OCI-LY7 (cell line): ENCODE results near the gene MID1. TPM values are rescaled to one million over a fixed set of nuclear protein-coding genes. Genes with fewer than 3 reads are reported as not detected.

Experiments
- BruUV-seq: library from RNA; stranded (reverse); fragments of 400-500 nt; replicated peaks from 2 replicates; lab custom pipeline; 2021; lab: Mats Ljungman, UMichigan
- CTCF ChIA-PET: fragments of 300-600 bp; sonication (Branson Sonifier 250); formaldehyde crosslinking; loops from one replicate; lab custom pipeline; 2022; ENCODE audit warnings: antibody characterized with exemption; ENCODE audit not compliant: unreplicated experiment; lab: Charles Lee
- POLR2A ChIA-PET: fragments of 300-600 bp; sonication (Branson Sonifier 250); formaldehyde crosslinking; loops from one replicate; lab custom pipeline; 2022; ENCODE audit warnings: antibody characterized with exemption; lab: Charles Lee
- DNase-seq: peaks from one replicate; pipeline ENCODE4 v3.0.0-alpha.2; 2015; ENCODE audit warnings: low spot score
- H2AFZ ChIP-seq: fragments of 200-600 bp; sonication (generic), shearing (Covaris generic); 2 replicates; pipeline ENCODE4 v1.6.1; 2014; ENCODE audit warnings: mild to moderate bottlenecking, antibody characterized with exemption, low read length, moderate library complexity
- H3K27ac ChIP-seq: fragments of 200-600 bp; sonication (generic); 2 replicates; pipeline ENCODE4 v1.5.1; 2014; ENCODE audit warnings: mixed run types, low read depth, mild to moderate bottlenecking, moderate library complexity, low read length, inconsistent platforms; ENCODE audit not compliant: poor library complexity, severe bottlenecking
- H3K36me3 ChIP-seq: fragments of 200-600 bp; sonication (generic); 2 replicates; pipeline ENCODE4 v1.6.1; 2014; ENCODE audit warnings: mild to moderate bottlenecking, antibody characterized with exemption, low read length, moderate library complexity, mixed read lengths; ENCODE audit not compliant: insufficient read depth
- H3K4me1 ChIP-seq: fragments of 200-600 bp; sonication (generic); 2 replicates; pipeline ENCODE4 v1.5.1; 2014; ENCODE audit warnings: mild to moderate bottlenecking, low read length; ENCODE audit not compliant: insufficient read depth, poor library complexity, severe bottlenecking
- H3K4me2 ChIP-seq: fragments of 200-600 bp; sonication (generic); 2 replicates; pipeline ENCODE4 v1.6.1; 2014; ENCODE audit warnings: mild to moderate bottlenecking, low read length
- H3K4me3 ChIP-seq: fragments of 200-600 bp; sonication (generic); 2 replicates; pipeline ENCODE4 v1.5.1; 2014; ENCODE audit warnings: mild to moderate bottlenecking, low read depth, low read length; ENCODE audit not compliant: poor library complexity, severe bottlenecking
- H3K79me2 ChIP-seq: fragments of 200-600 bp; sonication (generic); 2 replicates; pipeline ENCODE4 v1.6.1; 2016; ENCODE audit warnings: low read depth, mild to moderate bottlenecking, low read length, moderate library complexity, mixed read lengths; ENCODE audit not compliant: insufficient read depth
- H3K9me2 ChIP-seq: fragments of 200-600 bp; sonication (generic); 2 replicates; pipeline ENCODE4 v1.6.1; 2016; ENCODE audit warnings: mild to moderate bottlenecking, low read length, mixed read lengths; ENCODE audit not compliant: insufficient read depth
- H3K9me3 ChIP-seq: fragments of 200-600 bp; sonication (generic); 2 replicates; pipeline ENCODE4 v1.6.1; 2014; ENCODE audit warnings: mild to moderate bottlenecking, mixed run types, low read length, mixed read lengths
- H4K20me1 ChIP-seq: fragments of 200-600 bp; sonication (generic); 2 replicates; pipeline ENCODE4 v1.6.1; 2014; ENCODE audit warnings: mild to moderate bottlenecking, antibody characterized with exemption, low read length, moderate library complexity, mixed read lengths; ENCODE audit not compliant: insufficient read depth
- CTCF ChIP-seq: fragments of 200-600 bp; sonication (generic); conservative IDR thresholded peaks from 2 replicates; pipeline ENCODE4 v1.5.1; 2014; ENCODE audit warnings: mild to moderate bottlenecking, antibody characterized with exemption, low read length, moderate library complexity, mixed read lengths
- EZH2phosphoT487 ChIP-seq: fragments of 200-600 bp; sonication (generic); IDR thresholded peaks from 2 replicates; pipeline ENCODE4 v1.6.1; 2018; ENCODE audit warnings: low read depth, borderline replicate concordance, mild to moderate bottlenecking, mixed run types, antibody characterized with exemption, low read length, moderate library complexity, mixed read lengths
- intact Hi-C: fragments of 100-400 bp; cut with micrococcal nuclease; formaldehyde crosslinking; loops from one replicate; pipeline ENCODE4 v1.10.0; 2022; ENCODE audit not compliant: unreplicated experiment
- total RNA-seq, 2 experiments: library from RNA; depleted of rRNA in 1 of 2; stranded (reverse); fragments of >200 nt in 1 of 2; shearing (Covaris generic) in 1 of 2; gene quantifications; 2 replicates each; pipeline ENCODE4 v1.2.3, GENCODE V29; 2014 to 2022

MID1 gene
- total RNA-seq, 2 experiments from 2014 or later, result 0.76 to 1.0 TPM

DNA sequence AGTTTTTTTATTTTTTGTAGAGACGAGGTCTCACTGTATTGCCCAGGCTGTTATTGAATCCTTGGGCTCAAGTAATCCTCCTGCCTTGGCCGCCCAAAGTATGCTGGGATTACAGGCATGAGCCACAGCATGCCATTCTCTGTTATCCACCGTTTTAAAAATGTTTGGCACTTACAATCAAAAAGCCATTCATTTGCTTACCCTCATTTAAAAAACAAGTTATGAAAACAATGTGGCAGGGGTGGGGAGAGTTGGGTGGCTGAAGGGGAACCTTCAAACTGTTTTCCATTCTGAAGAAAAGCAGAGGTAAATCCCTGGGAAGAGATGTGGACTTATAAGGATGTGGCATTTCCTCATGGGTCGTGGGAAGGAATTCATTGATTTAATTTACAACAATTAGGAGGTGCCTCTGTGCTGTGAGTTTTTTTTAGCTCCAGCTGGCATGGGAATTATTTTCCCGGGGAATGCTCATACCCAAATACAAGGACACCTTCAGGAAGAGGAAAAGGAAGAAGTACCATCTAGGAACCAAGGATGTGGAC, 103.5 kb downstream of the MID1 start:
- TF ChIP-seq EZH2phosphoT487, result no peak
- no peak for TF ChIP-seq CTCF
- H3K27ac ChIP-seq, result no peak overlapping the region
- no TSS peak for BruUV-seq
- intact Hi-C loops, result no loop called here
- H3K79me2 ChIP-seq, result no peaks in the 10 kb centered on the region
- H3K4me2 ChIP-seq, result no peak overlapping the region
- no peak for DNase-seq
- no peaks in the 10 kb centered on the region for H3K36me3 ChIP-seq
- no peaks in the 10 kb centered on the region for H4K20me1 ChIP-seq
- ChIA-PET POLR2A (no interaction called here), CTCF (no interaction called here)
- no peaks in the 10 kb centered on the region for H3K4me1 ChIP-seq
- no peaks in the 10 kb centered on the region for H3K9me2 ChIP-seq
- H3K4me3 ChIP-seq, result no peak overlapping the region
- H3K9me3 ChIP-seq, result no peaks in the 10 kb centered on the region
- no peak overlapping the region for H2AFZ ChIP-seq

GRCh38 chrX:10514891-10515290, 105.5 kb downstream of the MID1 start:
- Histone ChIP-seq H2AFZ (no peak overlapping the region), H3K79me2 (no peaks in the 10 kb centered on the region), H3K4me2 (no peak overlapping the region), H3K4me3 (no peak overlapping the region), H3K36me3 (no peaks in the 10 kb centered on the region), H3K9me2 (no peaks in the 10 kb centered on the region), H3K27ac (no peak overlapping the region), H4K20me1 (no peaks in the 10 kb centered on the region), H3K9me3 (no peaks in the 10 kb centered on the region), H3K4me1 (no peaks in the 10 kb centered on the region)
- intact Hi-C loops, result no loop called here
- BruUV-seq, result no TSS peak
- ChIA-PET CTCF (no interaction called here), POLR2A (no interaction called here)
- no peak for TF ChIP-seq CTCF
- no peak for TF ChIP-seq EZH2phosphoT487
- no peak for DNase-seq

- H3K36me3 ChIP-seq, result no peaks in the 10 kb centered on the region
- H3K9me2 ChIP-seq, result no peaks in the 10 kb centered on the region
- H3K79me2 ChIP-seq, result no peaks in the 10 kb centered on the region
- TF ChIP-seq EZH2phosphoT487, result no peak
- no peak for TF ChIP-seq CTCF
- CTCF ChIA-PET, result no interaction called here
- H3K4me1 ChIP-seq, result no peaks in the 10 kb centered on the region
- H3K4me2 ChIP-seq, result no peak overlapping the region
- no peak overlapping the region for H3K4me3 ChIP-seq
- H2AFZ ChIP-seq, result no peak overlapping the region
- no peaks in the 10 kb centered on the region for H4K20me1 ChIP-seq
- no peaks in the 10 kb centered on the region for H3K9me3 ChIP-seq
- no peak for DNase-seq
- BruUV-seq, result no TSS peak
- H3K27ac ChIP-seq, result no peak overlapping the region
- intact Hi-C loops, result no loop called here
- POLR2A ChIA-PET, result no interaction called here
Measured at GRCh38 chrX:10513974-10514373, 106.4 kb downstream of the MID1 start.
